H54 (cell line): Measurements from ENCODE around the gene ELMO1.

Experiments
- DNase-seq: peaks from one replicate; pipeline ENCODE4 v3.0.0; 2011; ENCODE audit warnings: low spot score, mixed read lengths; ENCODE audit not compliant: insufficient read length
- FAIRE-seq: peaks from 3 replicates; lab custom pipeline; 2011; peaks lifted over from hg19 to GRCh38; lab: Jason Lieb, UNC
- POLR2A ChIP-seq: IDR thresholded peaks from 2 replicates; pipeline ENCODE4 v1.6.1; 2011; ENCODE audit warnings: low read depth, mild to moderate bottlenecking, low read length

Gene ELMO1

GRCh38 chr7:37312608-37313007 lies 136.1 kb downstream of the ELMO1 start:
- no peak for FAIRE-seq
- no peak for TF ChIP-seq POLR2A

GRCh38 chr7:37311355-37311754 lies 137.3 kb downstream of the ELMO1 start:
- DNase-seq: peak; percentile 38
- no peak for FAIRE-seq
- no peak for TF ChIP-seq POLR2A

More at GRCh38 chr7:37312608-37313007, 136.1 kb downstream of the ELMO1 start:
- no peak for DNase-seq

- FAIRE-seq (no peak), DNase-seq (no peak)
- TF ChIP-seq POLR2A: no peak
These were observed 138.2 kb downstream of the ELMO1 start for GRCh38 chr7:37310327-37311080.

GRCh38 chr7:37309493-37309892 lies 139.2 kb downstream of the ELMO1 start:
- no peak for FAIRE-seq
- no peak for DNase-seq
- TF ChIP-seq POLR2A: no peak

GRCh38 chr7:37304921-37305320 lies 143.7 kb downstream of the ELMO1 start:
- DNase-seq (no peak), FAIRE-seq (no peak)
- TF ChIP-seq POLR2A: no peak

- no peak for FAIRE-seq
- no peak for DNase-seq
These were observed 151.1 kb downstream of the ELMO1 start for GRCh38 chr7:37297546-37297945.

GRCh38 chr7:37295401-37295800 lies 153.3 kb downstream of the ELMO1 start:
- FAIRE-seq: peak; percentile 36
- no peak for TF ChIP-seq POLR2A
- DNase-seq: no peak

More at GRCh38 chr7:37297546-37297945, 151.1 kb downstream of the ELMO1 start:
- no peak for TF ChIP-seq POLR2A

- FAIRE-seq: no peak
- no peak for DNase-seq
- no peak for TF ChIP-seq POLR2A
These were observed 157.9 kb downstream of the ELMO1 start for GRCh38 chr7:37290731-37291130.

- FAIRE-seq (no peak), DNase-seq (no peak)
- no peak for TF ChIP-seq POLR2A
These were observed 158.9 kb downstream of the ELMO1 start for GRCh38 chr7:37289781-37290180.

GRCh38 chr7:37289367-37289766 lies 159.3 kb downstream of the ELMO1 start:
- FAIRE-seq: no peak
- TF ChIP-seq POLR2A: no peak

GRCh38 chr7:37287131-37287855 lies 161.4 kb downstream of the ELMO1 start:
- DNase-seq (no peak), FAIRE-seq (no peak)
- TF ChIP-seq POLR2A: no peak

More at GRCh38 chr7:37289367-37289766, 159.3 kb downstream of the ELMO1 start:
- no peak for DNase-seq

GRCh38 chr7:37286454-37286832 lies 162.2 kb downstream of the ELMO1 start:
- no peak for TF ChIP-seq POLR2A
- DNase-seq (no peak), FAIRE-seq (no peak)

- no peak for DNase-seq
These were observed 162.8 kb downstream of the ELMO1 start for GRCh38 chr7:37285706-37286453.

GRCh38 chr7:37284805-37285231 lies 163.8 kb downstream of the ELMO1 start:
- no peak for TF ChIP-seq POLR2A
- FAIRE-seq (no peak), DNase-seq (peak; percentile 89)

More at GRCh38 chr7:37285706-37286453, 162.8 kb downstream of the ELMO1 start:
- no peak for FAIRE-seq
- TF ChIP-seq POLR2A: no peak
